Stimulated activated CD8-positive, alpha-beta memory T cell treated with anti-CD3 and anti-CD28 coated beads, Interleukin-15, amount 100 ng/mL, for 48 hours (primary cell): Measurements from ENCODE around the gene TOP2B.

Source experiments
- DNase-seq, 2 donors: peaks; one replicate each; pipeline ENCODE4 v3.0.0-alpha.2; 2020; ENCODE audit warnings: low read depth in 2 of 2

TOP2B gene, protein sequence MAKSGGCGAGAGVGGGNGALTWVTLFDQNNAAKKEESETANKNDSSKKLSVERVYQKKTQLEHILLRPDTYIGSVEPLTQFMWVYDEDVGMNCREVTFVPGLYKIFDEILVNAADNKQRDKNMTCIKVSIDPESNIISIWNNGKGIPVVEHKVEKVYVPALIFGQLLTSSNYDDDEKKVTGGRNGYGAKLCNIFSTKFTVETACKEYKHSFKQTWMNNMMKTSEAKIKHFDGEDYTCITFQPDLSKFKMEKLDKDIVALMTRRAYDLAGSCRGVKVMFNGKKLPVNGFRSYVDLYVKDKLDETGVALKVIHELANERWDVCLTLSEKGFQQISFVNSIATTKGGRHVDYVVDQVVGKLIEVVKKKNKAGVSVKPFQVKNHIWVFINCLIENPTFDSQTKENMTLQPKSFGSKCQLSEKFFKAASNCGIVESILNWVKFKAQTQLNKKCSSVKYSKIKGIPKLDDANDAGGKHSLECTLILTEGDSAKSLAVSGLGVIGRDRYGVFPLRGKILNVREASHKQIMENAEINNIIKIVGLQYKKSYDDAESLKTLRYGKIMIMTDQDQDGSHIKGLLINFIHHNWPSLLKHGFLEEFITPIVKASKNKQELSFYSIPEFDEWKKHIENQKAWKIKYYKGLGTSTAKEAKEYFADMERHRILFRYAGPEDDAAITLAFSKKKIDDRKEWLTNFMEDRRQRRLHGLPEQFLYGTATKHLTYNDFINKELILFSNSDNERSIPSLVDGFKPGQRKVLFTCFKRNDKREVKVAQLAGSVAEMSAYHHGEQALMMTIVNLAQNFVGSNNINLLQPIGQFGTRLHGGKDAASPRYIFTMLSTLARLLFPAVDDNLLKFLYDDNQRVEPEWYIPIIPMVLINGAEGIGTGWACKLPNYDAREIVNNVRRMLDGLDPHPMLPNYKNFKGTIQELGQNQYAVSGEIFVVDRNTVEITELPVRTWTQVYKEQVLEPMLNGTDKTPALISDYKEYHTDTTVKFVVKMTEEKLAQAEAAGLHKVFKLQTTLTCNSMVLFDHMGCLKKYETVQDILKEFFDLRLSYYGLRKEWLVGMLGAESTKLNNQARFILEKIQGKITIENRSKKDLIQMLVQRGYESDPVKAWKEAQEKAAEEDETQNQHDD (N-terminal part only)

DNA sequence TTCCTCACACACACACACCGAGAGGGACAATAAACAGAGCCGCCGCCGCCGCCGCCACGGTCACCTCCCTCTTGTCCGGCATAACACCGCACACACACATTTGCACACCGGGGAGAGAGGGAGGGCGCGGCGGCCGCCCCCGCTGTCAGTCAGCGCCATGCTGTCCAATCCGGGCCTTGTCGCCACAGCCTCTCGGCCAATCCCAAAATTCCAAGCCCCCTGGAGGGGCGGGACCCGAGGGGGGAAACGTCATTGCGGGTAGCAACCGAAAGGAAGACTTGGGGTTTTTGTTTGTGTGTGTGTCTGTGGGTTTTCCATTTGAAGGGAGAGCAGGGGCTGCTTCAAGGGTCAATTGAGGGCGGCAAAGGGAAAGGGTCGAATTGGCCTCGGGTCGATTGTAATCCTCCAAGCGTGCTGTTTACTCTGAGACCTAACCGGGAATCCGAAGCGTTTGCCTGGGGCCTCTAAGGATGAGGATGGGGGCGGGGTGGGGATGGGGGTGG, at the start of gene TOP2B:
Gene TOP2B (minus strand): TSS at position 96 of the 503 bp plus-strand sequence. CDS start 610 bp downstream, outside the sequence.
- DNase-seq = peak; percentile 90 to 94

DNA sequence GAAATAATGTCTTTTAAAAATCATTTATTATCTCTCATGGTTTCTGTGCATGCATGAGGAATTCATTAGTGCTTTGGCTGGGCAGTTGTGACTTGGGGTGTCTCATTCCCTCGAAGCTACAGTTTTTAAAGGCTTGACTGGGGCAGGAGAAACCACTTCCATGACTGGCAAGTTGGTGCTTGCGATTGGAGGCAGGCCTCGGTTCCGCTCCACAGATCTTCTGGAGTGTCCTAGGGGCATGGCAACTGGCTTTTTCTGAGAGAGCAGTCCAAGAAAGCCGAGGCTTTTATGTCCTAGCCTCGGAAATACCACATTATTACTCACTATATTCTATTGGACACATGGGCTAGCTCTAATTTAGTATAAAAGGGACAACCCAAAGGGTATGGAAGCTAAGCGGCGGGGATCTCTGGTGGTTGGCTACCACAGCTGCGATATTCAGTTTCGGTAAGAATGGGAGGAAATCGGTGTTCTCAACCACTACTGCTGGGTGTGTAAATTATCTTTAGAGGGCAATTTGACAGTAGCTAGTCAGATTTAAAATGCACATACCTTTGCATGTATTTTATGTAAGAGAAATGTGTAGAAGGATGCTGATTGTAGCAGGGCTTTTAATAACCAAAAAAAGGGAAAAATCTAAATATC, 48.8 kb upstream of the TOP2B start:
- DNase-seq = no peak

DNA sequence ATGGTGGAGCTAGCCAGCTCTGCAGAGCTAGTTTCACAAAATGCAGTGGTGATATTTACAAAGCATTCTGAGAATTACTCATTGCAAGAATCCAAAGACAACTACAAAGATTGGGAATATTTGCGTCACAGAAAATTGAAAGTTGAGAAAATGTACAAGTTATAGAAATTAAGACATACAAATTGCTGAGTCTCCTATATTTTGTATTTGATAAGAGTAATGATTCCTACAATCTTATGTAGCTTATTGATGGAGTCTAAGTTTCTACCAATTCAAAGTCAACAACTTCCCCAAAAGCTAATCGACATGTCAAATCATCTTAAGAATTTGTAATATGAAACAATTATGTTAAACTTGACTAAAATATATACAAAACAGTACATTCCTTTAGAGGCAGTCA, 46.4 kb upstream of the TOP2B start:
- DNase-seq = no peak

DNA sequence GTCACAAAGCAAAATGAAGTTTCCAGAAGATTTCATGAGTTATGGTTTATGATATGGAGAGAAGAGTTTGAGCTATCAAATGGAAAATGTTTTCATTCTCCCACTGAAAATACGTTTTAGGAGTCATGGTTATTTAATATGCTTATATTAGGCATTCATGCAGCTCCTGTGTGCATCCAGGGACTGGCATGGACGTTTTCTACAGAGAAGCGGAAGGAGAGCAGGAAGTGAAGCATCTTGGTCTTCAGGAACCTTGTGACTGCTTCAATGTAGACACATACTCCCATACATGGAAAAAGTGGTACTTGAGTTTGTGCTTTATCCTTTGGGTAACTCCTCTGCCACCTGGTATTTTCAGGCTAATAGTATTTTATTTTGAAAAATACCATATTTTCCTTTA, 43.3 kb upstream of the TOP2B start:
- DNase-seq = no peak

DNA sequence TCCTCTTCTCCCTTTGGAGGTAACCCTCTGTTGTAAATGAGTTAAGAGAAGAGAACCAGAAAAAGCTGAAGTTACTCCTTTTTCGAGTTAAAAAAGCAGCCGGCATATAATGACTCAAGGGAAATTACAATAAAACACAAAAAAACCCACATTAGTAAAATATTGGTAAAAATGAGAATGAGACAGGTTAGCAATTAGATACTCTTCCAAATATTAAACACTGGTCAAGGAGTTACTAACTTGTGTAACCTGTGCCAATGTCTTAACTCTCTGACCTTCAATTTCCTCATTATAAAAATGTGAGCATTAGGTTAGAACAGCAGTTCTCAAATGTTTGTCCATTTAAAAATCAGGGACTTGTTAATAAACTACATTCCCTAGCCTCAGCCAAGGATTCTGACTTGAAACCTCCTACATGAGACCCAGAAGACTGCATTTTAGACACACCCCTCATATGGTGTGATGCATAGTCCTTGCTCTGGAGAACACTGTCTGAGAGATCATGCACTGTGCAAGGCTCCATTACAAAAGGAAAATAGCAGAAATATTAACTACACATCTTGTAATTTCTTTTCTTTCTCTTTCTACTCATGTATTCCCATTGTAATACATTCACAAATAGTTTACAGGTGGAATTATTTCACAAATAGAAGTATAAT, 42.7 kb upstream of the TOP2B start:
- DNase-seq = no peak

DNA sequence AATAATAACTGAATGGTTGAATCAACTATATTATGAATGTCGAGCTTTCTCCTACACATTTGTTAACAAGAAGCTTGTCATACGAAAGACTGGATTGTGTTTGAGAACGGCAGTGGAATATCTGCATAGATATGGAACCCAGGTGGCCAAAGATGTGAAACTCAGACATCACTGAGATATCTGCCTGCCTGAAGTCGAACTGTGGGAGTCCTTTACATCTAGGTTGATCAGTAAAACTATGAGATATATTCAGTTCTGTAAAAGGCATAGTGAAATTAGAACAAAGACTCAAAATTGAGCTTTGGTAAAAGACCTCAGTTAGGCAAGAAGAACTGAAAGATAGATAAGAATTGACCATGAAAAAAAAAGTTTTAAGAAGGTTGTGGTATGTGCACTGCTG, 41.5 kb upstream of the TOP2B start:
- DNase-seq = no peak

DNA sequence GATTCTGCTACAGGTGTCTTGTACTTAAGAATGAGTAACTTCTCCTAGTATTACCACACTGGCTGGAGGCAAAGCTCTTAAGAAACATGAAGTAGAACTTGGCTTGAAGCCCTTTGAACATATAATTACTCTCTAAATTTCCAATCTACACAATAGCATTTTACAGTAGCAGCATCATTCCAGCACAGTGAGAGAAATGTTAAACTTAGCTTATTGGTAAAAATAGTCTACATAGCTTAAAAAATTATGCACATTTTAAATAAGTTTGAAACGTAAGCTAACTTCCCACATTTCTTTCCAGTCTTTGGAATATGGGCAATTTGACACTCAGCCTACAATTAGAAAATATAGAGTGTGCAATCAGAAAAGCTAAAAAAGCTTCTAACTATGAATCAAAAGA, 32.8 kb upstream of the TOP2B start:
- DNase-seq = no peak

DNA sequence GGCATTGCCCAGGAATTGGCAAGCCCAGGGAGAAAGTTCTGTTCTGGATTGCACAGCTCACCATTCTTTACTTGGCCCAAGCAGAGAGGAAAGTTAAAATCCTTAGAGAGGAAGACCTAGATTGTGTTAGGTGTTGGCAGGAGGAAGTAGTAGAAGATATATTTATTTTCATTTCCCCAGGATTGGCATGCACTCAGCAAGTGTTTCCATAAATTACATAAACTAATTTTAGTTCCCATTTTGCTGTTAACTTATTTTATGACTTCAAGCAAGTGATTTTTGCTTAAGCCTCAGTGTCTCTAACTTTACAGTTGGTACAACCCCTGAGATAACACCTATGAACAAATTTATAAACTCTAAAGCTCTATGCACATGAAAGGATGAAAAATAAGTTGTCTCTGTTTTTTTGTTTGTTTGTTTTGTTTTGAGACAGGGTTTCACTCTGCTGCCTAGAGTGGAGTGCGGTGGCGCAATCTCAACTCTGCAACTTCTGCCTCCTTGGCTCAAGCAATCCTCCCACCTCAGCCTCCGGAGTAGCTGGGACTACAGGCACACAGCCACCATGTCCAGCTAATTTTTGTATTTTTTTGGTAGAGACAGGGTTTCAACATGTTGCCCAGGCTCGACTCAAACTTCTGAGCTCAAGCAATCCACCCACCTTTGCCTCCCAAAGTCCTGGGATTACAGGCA, 31.2 kb upstream of the TOP2B start:
- DNase-seq = no peak

DNA sequence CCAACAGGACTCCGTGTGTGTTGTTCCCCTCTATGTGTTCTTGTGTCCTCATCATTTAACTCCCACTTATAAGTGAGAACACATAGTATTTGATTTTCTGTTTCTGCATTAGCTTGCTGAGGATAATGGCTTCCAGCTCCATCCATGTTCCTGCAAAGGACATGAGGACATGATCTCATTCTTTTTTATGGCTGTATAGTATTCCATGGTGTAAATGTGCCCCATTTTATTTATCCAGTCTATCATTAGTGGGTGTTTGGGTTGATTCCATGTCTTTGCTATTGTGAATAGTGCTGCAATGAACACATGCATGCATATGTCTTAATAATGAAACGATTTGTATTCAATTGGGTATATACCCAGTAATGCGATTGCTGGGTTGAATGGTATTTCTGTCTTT, 28.5 kb upstream of the TOP2B start:
- no peak for DNase-seq

DNA sequence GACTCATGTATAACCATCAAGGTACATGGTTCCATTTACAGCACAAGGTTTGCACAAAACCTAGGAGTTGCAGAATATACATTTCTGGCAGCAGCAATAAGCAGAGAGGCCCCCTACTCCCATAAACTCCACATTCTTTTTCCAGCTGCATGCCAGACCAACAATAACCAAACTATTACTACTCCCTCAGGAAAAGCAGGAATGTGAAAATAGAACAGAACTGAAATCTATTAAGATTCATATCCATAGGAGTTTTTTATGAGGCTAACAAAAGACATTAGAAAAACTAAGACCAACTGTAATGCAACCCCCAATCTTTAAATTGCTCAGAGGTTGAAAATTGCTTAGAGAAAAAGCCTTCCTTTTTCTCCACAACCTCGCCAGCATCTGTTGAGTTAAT, 27.6 kb upstream of the TOP2B start:
- DNase-seq = no peak

DNA sequence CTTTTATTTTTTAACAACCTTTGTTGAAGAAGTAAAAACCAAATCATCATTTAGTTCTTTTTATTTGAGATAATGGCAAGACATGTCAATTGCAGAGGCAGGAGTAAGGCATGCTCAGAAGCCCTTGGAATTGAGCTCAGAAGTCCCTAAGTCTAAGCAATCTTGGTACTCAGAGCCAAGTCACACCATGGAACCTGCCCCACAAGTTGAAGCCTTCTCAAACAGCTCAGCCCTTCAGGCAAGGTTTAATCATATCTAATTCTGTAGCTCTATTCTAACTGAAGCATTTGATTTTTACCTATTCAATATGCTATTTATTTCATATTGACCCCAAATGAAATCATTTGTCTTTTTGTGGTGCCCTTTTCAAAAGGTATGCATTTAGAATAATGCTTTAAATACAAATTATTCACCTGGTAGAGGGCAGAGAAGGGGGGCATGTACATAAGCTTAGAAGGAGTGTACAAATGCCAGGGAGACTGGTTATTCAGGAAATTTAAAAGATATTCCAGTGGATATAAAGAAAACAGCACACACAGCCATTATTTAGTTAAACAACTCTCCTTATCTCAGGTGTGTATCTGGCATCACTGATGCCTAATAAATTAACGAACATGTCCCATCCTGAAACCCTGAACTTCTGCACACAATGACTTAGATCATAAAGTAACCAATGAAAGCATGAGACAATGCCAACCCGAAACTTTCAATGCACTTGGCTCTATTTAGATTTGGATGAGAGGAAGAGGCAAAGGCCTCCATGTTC, 26.2 kb upstream of the TOP2B start:
- no peak for DNase-seq

DNA sequence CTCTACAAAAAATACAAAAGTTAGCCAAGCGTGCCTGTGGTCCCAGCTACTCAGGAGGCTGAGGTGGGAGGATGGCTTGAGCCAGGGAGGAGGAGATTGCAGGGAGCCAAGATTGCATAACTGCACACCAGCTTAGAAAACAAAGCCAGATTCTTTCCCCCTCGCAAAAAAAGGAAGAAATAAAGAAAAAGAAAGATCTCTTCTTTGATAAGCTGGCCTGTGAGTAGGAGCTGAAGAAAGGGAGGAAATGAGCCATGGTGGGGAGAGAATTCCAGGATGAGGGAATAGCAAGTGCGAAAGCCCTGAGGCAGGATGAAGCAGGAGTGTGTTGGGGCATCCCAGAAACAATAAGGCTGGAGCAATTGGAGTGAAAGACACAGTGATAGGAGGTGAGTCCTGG, 24.5 kb upstream of the TOP2B start:
- DNase-seq = no peak

DNA sequence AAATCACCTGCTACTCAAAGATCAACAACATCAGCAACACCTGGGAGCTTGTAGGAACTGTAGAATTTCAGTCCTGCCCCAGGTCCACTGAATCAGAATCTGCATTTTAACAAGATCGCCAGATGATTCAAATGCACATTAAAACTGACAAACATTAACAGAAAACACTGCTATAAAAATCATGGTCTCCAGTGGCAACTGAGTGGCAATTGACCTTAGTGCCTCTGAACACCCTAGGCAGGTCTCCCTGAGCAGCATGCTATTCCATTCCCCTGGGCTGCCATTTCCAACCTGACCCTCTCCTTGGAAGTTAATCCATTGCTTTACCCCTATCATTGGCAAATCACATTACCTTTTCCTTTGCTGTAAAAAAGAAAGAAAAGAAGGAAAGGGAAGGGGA, 23.0 kb upstream of the TOP2B start:
- no peak for DNase-seq

DNA sequence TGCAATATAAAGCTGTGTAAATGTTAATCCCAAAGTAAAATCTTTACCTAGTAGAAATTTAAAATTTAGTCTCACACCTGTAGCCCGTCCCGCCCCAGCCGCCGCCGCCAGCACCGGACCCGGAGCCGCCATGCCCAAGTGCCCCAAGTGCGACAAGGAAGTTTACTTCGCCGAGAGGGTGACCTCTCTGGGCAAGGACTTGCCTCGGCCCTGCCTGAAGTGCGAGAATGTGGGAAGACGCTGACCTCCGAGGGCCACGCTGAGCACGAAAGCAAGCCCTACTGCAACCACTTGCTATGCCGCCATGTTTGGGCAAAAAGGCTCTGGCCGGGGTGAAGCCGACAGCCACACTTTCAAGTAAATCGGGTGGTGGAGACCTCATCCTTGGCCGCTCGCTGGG, 22.1 kb upstream of the TOP2B start:
- no peak for DNase-seq

DNA sequence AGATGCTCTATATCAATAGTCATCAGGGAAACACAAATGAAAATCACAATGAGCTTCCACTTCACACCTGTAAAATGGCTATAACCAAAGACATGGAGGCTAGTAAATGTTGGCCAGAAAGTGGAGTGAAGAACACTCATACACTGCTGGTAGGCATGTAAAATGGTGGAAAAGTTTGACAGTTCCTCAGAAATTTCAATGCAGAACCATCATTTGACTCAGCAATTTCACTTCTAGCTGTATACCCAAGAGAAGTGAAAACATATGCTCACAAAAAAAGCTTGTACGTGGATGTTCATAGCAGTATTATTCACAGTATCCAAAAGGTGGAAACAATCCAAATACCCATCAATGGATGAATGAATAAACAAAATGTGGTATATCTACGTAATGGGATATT, 19.2 kb upstream of the TOP2B start:
- no peak for DNase-seq

DNA sequence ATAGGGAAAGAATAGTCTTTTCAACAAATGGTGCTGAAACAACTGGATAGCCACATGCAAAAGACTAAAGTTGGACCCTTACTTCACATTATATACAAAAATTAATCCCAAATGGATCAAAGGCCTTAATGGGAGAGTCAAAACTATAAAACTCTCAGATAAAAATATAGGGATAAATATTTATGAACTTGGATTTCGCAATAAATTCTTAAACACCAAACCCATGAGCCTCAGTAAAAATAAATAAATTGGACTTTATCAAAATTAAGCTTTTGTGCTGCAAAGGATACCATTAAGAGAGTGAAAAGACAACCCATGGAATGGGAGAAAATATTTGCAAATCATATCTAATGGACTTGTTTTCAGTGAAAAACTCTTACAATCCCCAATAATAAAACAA, 18.7 kb upstream of the TOP2B start:
- DNase-seq = no peak

DNA sequence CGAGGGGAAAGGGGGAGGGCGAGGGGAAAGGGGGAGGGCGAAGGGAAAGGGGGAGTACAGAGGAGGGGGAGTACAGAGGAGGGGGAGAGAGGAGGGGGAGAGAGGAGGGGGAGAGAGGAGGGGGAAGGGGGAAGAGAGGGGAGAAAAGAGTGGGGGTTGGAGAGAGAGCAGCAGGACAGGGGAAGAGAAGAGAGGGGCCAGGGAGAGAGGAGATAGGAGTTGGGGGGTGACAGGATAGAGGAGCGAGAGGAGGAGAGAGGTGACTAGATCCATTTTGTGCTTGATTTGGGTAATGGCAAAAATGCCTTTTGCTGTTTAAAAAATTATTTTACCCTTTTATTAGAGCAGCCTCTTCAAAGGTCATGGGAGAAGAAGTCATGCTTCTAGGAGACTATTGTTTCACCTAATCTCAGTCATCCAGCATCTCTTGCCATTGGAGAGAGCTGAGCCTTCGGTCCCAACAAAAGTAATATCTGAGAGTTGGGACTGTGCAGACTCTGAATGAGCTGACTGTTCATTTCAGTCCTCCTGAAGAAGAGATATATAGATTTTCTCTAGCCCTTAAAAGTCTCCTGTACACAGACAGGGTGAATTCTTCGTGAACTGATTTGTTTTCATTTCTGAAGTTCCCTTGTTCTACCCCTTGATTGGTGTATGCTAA, 15.1 kb upstream of the TOP2B start:
- no peak for DNase-seq

DNA sequence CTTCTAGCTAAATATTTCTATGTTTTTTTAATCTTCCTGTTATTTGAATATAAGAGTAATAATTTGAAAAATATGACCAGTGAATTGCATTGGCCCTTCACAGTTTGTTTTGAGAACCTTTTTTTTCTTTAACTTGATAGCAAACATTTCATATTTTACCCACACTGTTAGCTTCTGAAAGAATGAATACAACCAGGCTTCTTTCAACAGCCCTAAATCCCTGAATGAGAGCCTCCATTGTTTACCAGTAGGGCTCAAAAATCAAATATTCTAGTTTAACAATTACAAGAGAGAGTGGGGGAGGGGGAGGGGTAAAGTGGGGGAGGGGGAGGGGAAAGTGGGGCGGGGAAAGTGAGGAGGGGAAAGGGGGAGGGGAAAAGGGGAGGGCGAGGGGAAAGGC, 14.5 kb upstream of the TOP2B start:
- no peak for DNase-seq

DNA sequence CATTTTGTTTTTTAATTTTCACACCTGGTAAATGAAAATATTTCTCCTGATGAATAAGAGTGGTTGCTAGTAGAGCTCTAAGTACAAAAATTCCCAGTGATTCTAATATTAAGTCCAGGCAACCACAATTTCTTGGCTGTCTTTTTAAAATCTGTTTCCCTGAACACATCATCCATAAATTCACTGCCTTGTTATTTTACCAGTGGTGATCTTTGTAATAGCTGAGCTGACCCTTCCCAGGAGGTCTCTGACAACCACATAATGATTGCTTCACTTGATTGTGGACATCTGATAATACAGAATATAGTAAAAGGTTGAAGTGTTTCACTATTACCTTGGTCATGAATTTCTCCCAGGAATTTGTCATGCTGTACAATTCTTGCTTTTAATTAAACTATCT, 13.9 kb upstream of the TOP2B start:
- no peak for DNase-seq
